Hepatocyte (in vitro differentiated cells): ENCODE data around the gene DIAPH3.

Source experiments
- CTCF ChIP-seq: fragments of 200-600 bp; sonication (generic); IDR thresholded peaks from 2 replicates; pipeline ENCODE4 v1.5.1; 2016; ENCODE audit warnings: antibody characterized with exemption, mild to moderate bottlenecking; ENCODE audit not compliant: poor library complexity
- EZH2 ChIP-seq: fragments of 200-600 bp; sonication (generic); IDR thresholded peaks from 2 replicates; pipeline ENCODE4 v1.6.1; 2016; ENCODE audit warnings: antibody characterized with exemption, mild to moderate bottlenecking, borderline replicate concordance
- EZH2phosphoT487 ChIP-seq: fragments of 200-600 bp; sonication (generic); IDR thresholded peaks from one replicate; pipeline ENCODE4 v1.6.1; 2018; ENCODE audit warnings: antibody characterized with exemption, mild to moderate bottlenecking, low read depth, moderate library complexity; ENCODE audit not compliant: unreplicated experiment, severe bottlenecking

GRCh38 chr13:60078226-60078625 lies 85.5 kb downstream of the DIAPH3 start:
- no peak for TF ChIP-seq EZH2phosphoT487
- TF ChIP-seq CTCF: no peak
- TF ChIP-seq EZH2: no peak
